A549 (cell line): Measurements from ENCODE around the gene TRIP10. TPM values are rescaled to one million over a fixed set of nuclear protein-coding genes. Genes with fewer than 3 reads are reported as not detected.
"Not testable (repeated sequence)": the region's sequence is repeated elsewhere in the genome, so short reads cannot be mapped to it uniquely, and the experiment has no call there.

Source experiments
- ATAC-seq, 2 experiments: fragments of 200-7000 bp in 1 of 2; fragments of >200 bp in 1 of 2; cut with Nextera tagmentation in 1 of 2; cut with Tn5 transposase in 1 of 2; 3 replicates each; pipeline versions ENCODE4 v1.8.0 to v1.9.1; 2018 to 2020; ENCODE audit warnings: mild to moderate bottlenecking in 1 of 2, moderate library complexity in 1 of 2
- CTCF ChIA-PET: fragments of 300-600 bp; sonication (Branson Sonifier 250); formaldehyde crosslinking; extraction: SDS; loops from one replicate; lab custom pipeline; 2021; ENCODE audit warnings: antibody characterized with exemption, inconsistent platforms; lab: Yijun Ruan, JAX
- POLR2A ChIA-PET: fragments of 350-600 bp; formaldehyde crosslinking; extraction: SDS; loops from one replicate; lab custom pipeline; 2021; ENCODE audit warnings: antibody characterized with exemption, inconsistent platforms; lab: Yijun Ruan, JAX
- DNase-seq, 2 experiments: peaks; one replicate each; pipeline versions ENCODE4 v3.0.0 to v3.0.0-alpha.2; 2011 to 2016; ENCODE audit warnings: low read depth in 1 of 2, low spot score in 1 of 2
- FAIRE-seq: peaks from 2 replicates; lab custom pipeline; 2011; peaks lifted over from hg19 to GRCh38; lab: Jason Lieb, UNC
- H3K27ac ChIP-seq, 2 experiments: fragments of >200 bp; sonication (Bioruptor Twin); formaldehyde crosslinking; 3 replicates each; pipeline ENCODE4 v1.5.1; 2016 to 2017
- H3K4me1 ChIP-seq: fragments of >200 bp; sonication (Bioruptor Twin); formaldehyde crosslinking; 3 replicates; pipeline ENCODE4 v1.6.1; 2016
- H3K4me2 ChIP-seq: fragments of >200 bp; sonication (Bioruptor Twin); formaldehyde crosslinking; 3 replicates; pipeline ENCODE4 v1.6.1; 2016
- H3K4me3 ChIP-seq: fragments of >200 bp; sonication (Bioruptor Twin); formaldehyde crosslinking; 3 replicates; pipeline ENCODE4 v1.5.1; 2016
- H3K9me3 ChIP-seq: fragments of >200 bp; sonication (Bioruptor Twin); formaldehyde crosslinking; 3 replicates; pipeline ENCODE4 v1.6.1; 2016
- FOSL2 ChIP-seq, 2 experiments: fragments of 450-650 bp in 1 of 2; fragments of >200 bp in 1 of 2; sonication (Bioruptor Twin) in 1 of 2; formaldehyde crosslinking; IDR thresholded peaks; 2 replicates each; pipeline versions ENCODE4 v1.5.0 to v1.6.1; 2016 to 2020; ENCODE audit warnings: mild to moderate bottlenecking in 1 of 2, moderate library complexity in 1 of 2
- JUN ChIP-seq, 2 experiments: fragments of >200 bp; sonication (Bioruptor Twin); formaldehyde crosslinking; IDR thresholded peaks; 2 replicates in 1 of 2; 3 replicates in 1 of 2; pipeline ENCODE4 v1.6.1; 2016 to 2017
- KDM1A ChIP-seq: fragments of 200-600 bp; sonication (generic); IDR thresholded peaks from 2 replicates; pipeline ENCODE4 v1.6.1; 2016; ENCODE audit warnings: low read depth, mild to moderate bottlenecking
- MAFK ChIP-seq: fragments of 450-650 bp; IDR thresholded peaks from 2 replicates; pipeline ENCODE4 v1.6.1; 2014; ENCODE audit not compliant: partially characterized antibody
- MYC ChIP-seq: IDR thresholded peaks from 2 replicates; pipeline ENCODE4 v1.6.1; 2012; ENCODE audit warnings: mild to moderate bottlenecking, inconsistent platforms, low read length, improper control_type of control experiment, borderline replicate concordance
- NPAS2 ChIP-seq: fragments of 250-450 bp; sonication (Bioruptor Pico); IDR thresholded peaks from 2 replicates; pipeline ENCODE4 v1.8.0; 2022; ENCODE audit warnings: mild to moderate bottlenecking, moderate library complexity, borderline replicate concordance
- NR3C1 ChIP-seq: fragments of >200 bp; sonication (Bioruptor Twin); formaldehyde crosslinking; IDR thresholded peaks from 3 replicates; pipeline ENCODE4 v1.6.1; 2017
- RAD21 ChIP-seq, 2 experiments: fragments of >200 bp in 1 of 2; sonication (Bioruptor Twin) in 1 of 2; formaldehyde crosslinking in 1 of 2; IDR thresholded peaks in 1 of 2; conservative IDR thresholded peaks in 1 of 2; 2 replicates in 1 of 2; 3 replicates in 1 of 2; pipeline ENCODE4 v1.6.1; 2012 to 2018; ENCODE audit warnings: inconsistent platforms in 1 of 2
- TP53 ChIP-seq: fragments of 250-450 bp; sonication (Bioruptor Pico); IDR thresholded peaks from 2 replicates; pipeline ENCODE4 v1.5.0; 2021; ENCODE audit warnings: mild to moderate bottlenecking, moderate library complexity
- WGBS: methylation state at CpG from one replicate; pipeline ENCODE4 v1.1.6; 2017; ENCODE audit errors: missing lambda C conversion rate; 5-methylcytosine and 5-hydroxymethylcytosine counted together
- polyA plus RNA-seq, 4 experiments: library from polyadenylated mRNA; depleted of rRNA in 3 of 4; stranded (reverse); fragments of >200 nt; fragmentation: RNase III in 1 of 4; extraction: RNeasy Plus Mini Kit Qiagen cat#74134 plus additional on column Dnase treatment in 1 of 4; gene quantifications; 2 replicates in 3 of 4; 3 replicates in 1 of 4; pipeline ENCODE4 v1.2.3, GENCODE V29; 2011 to 2017
- TF ChIP-seq, protein P1 (sequence below): fragments of 450-650 bp; IDR thresholded peaks from 2 replicates; pipeline ENCODE4 v1.6.1; 2014; ENCODE audit warnings: antibody characterized with exemption
- TF ChIP-seq, protein P2 (sequence below): IDR thresholded peaks from 2 replicates; pipeline ENCODE4 v1.6.1; 2012

Gene TRIP10
- polyA plus RNA-seq, 2 of the 4 experiments (the other 2 are of a cell fraction), result 39.2 to 60.9 TPM

DNA sequence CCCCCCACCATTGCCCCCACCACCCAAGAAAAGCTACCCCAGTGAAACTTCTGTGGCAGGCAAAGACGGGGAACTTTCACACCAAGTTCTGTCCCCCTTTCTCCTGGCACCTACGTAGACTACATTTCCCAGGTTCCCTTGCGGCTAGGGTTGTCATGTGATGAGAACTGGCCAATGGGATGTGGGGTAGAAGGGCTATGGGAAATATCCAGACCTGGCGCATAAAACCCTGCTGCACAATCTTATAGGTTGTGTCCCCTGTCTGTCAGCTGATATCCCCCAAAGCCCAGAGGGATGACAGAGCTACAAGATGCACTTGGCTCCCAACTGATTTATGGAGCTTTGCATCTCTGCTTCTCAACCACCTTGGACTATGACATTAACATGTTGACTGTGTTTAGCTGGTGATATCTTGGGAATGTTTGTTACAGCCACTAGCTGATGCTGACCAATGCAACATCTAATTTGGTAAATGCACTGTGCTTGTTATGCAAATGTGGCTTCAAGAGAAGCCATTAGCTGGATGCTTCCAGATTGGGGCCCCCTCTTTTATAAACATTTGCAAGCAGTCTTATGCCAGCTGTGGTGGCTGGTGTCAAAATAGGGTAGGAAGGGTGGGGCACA lies 21.7 kb downstream of the TRIP10 start:
- DNase-seq, result peak; percentile 45 to 46
- Histone ChIP-seq H3K4me2 (no peak overlapping the region), H3K4me3 (no peak overlapping the region), H3K27ac (no peak overlapping the region), H3K4me1 (peaks cover 14% of the 10 kb centered on the region), H3K9me3 (no peaks in the 10 kb centered on the region)
- FAIRE-seq, result no peak
- CTCF ChIA-PET, result interaction anchor here (0.9 kb wide), 1 partner anchor 22 kb away, joined by 5 read pairs; no protein-coding TSS in a partner anchor
- TF ChIP-seq, protein P1, sequence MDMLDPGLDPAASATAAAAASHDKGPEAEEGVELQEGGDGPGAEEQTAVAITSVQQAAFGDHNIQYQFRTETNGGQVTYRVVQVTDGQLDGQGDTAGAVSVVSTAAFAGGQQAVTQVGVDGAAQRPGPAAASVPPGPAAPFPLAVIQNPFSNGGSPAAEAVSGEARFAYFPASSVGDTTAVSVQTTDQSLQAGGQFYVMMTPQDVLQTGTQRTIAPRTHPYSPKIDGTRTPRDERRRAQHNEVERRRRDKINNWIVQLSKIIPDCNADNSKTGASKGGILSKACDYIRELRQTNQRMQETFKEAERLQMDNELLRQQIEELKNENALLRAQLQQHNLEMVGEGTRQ, result peak; percentile 48
- no peak for TF ChIP-seq MYC
- 0 out of 2 replicates have a peak, but pooled peaks have one; percentile 23 for TF ChIP-seq KDM1A
- POLR2A ChIA-PET, result no interaction called here
- peak in 1 of 2 experiments; percentile 74; a peak in 3 of 6 replicates for ATAC-seq
- 67% methylated on average over 4 of the region's 4 CpGs for WGBS

DNA sequence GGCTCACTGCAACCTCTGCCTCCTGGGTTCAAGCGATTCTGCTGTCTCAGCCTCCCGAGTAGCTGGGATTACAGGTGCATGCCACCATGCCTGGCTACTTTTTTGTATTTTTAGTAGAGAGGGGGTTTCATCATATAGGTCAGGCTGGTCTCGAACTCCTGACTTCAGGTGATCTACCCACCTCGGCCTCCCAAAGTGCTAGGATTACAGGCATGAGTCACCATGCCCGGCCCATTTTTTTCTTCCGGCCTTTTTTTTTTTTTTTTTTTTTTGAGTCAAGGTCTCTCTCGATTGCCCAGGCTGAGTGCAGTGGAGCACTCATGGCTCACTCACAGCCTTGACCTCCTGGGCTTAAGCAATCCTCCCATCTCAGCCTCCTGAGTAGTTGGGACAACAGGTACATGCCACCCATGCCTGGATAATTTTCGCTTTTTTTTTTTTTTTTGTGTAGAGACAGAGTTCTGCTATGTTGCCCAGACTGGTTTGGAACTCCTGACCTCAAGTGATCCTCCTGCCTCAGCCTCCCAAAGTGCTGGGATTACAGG lies 22.8 kb downstream of the TRIP10 start:
- H3K4me2 ChIP-seq, H3K4me3 ChIP-seq, POLR2A ChIA-PET, FAIRE-seq, H3K27ac ChIP-seq, ATAC-seq, DNase-seq, H3K9me3 ChIP-seq: not testable (repeated sequence)
- CTCF ChIA-PET, result interaction anchor here (0.6 kb wide), 1 partner anchor 9 kb away, joined by 3 read pairs; no protein-coding TSS in a partner anchor
- H3K4me1 ChIP-seq, result peaks cover 17% of the 10 kb centered on the region
- 72% methylated on average over 8 of the region's 8 CpGs for WGBS

DNA sequence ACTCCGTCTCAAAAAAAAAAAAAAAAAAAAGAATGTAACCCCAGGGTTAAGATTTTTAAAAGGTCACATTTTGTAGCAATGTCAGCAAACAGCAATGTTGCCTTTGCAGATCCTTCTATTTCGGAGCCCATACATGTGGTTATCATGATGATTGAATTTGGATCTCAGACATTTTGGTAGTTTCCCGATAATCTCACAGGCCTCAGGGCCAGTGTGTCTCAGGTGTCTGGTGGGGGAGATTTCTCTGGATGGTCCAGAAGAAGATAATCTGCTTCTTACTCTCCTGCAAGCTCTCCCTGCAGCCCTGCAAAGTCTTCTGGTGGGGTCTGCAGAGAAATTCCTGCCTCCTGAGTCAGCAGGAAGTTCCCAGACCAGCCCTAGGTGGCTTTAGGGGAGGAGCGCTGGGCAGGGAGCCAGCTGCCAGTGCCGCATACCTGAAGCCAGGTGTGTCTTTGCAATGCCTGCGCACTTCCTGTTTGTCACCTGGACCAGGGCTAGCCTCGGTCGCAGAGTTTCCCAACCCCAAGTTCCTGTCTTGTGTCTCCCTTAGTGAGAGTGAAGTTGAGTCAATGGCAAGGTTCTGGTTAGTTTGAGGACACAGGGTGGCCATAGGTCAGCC lies 26.4 kb downstream of the TRIP10 start:
- Histone ChIP-seq H3K4me1 (peaks cover 22% of the 10 kb centered on the region), H3K9me3 (no peaks in the 10 kb centered on the region), H3K4me3 (peak overlapping the region; percentile 60), H3K27ac (peak overlapping the region; percentile 76 to 89), H3K4me2 (peak overlapping the region; percentile 84)
- DNase-seq, result peak in 1 of 2 experiments; percentile 44
- ATAC-seq, result no peak
- 20% methylated on average over 7 of the region's 8 CpGs for WGBS
- CTCF ChIA-PET, result interaction anchor here (1.0 to 2.8 kb wide), 2 partner anchors 28 to 98 kb away, joined by 3 to 14 read pairs; partner anchors contain the start of gene GPR108
- POLR2A ChIA-PET, result no interaction called here
- no peak for TF ChIP-seq TP53 (CRISPR knock-in tag)
- peak; percentile 23 for TF ChIP-seq MAFK
- FAIRE-seq, result no peak

DNA sequence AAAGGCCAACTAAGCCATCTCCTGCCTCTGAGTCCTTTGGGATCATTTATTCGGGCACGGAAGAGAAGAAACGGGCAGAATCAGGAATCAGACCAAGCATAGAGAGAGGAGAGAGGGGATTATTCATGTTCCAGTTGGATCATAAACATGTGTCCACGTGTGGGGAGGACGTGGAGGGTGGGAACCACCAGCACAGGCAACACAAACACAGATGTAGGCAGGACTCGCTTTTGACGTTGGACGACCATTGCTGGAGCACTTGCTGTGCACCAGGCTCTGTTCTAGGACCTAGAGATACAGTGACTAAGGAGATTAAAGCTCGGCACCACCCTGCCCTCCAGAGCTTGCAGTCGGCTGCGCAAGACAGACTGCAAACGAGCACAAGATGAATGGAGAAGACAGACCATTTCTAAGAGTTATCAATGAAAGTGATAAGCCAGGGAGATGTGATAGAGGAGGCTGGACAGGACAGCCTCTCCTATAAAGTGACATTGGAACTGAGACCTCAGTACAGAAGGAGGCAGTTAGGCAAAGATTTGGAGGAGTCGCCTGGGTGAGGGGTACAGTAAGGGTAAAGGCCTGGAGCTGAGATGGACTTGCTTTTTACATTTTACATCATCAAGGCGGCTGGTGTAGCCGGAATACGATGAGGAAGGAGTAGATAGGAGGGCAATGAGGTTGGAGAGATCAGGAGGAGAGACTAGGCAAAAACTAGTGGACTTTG lies 27.0 kb downstream of the TRIP10 start:
- Histone ChIP-seq H3K4me2 (peak overlapping the region; percentile 84), H3K27ac (peak overlapping the region; percentile 76 to 89), H3K4me3 (peak overlapping the region; percentile 60), H3K9me3 (no peaks in the 10 kb centered on the region), H3K4me1 (peaks cover 22% of the 10 kb centered on the region)
- 10% methylated on average over 16 of the region's 16 CpGs for whole genome bisulfite sequencing
- POLR2A ChIA-PET, result interaction anchor here (1.1 to 2.1 kb wide), 2 partner anchors 27 to 35 kb away, joined by 3 to 10 read pairs; partner anchors contain the start of gene TRIP10
- peak; percentile 51 to 56; a peak in 5 of 6 replicates for ATAC-seq
- TF ChIP-seq RAD21 (conservative IDR thresholded peaks at IDR 0.05 in 1 of 2, IDR thresholded peaks at IDR 0.05 in 1 of 2), result 0 out of 5 replicates have a peak, but pooled peaks of 1 of the 2 experiments have one; percentile 7
- no peak for TF ChIP-seq NPAS2
- TF ChIP-seq FOSL2 (IDR thresholded peaks at IDR 0.05), result no peak
- peak; percentile 4; the same call in 1 of the 2 replicates for TF ChIP-seq FOSL2 (CRISPR knock-in tag; IDR thresholded peaks at IDR 0.05)
- no peak for TF ChIP-seq JUN (IDR thresholded peaks at IDR 0.05)
- DNase-seq, result peak in 1 of 2 experiments; percentile 53
- CTCF ChIA-PET, result interaction anchor here (0.6 to 2.8 kb wide), 3 partner anchors 28 to 97 kb away, joined by 3 to 14 read pairs (median 4); partner anchors contain the start of gene GPR108
- FAIRE-seq, result no peak

DNA sequence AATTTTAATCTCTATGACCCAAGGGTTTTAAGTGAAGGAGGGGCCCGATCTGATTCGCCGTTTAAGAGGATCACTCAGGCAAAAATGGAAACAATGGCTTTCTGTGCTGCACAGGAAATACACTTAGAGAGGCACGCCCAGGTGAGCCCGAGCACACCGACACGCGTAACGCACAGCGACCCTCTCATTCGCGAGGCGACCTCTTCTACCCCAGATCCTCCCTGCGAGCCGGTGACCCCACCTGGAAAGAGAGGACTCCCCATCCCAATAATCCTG lies 27.5 kb downstream of the TRIP10 start:
- Histone ChIP-seq H3K4me2 (peak overlapping the region; percentile 84), H3K9me3 (no peaks in the 10 kb centered on the region), H3K4me1 (peaks cover 22% of the 10 kb centered on the region), H3K4me3 (peak overlapping the region; percentile 60), H3K27ac (peak overlapping the region; percentile 76 to 89)
- DNase-seq (no peak), ATAC-seq (peak; percentile 36 to 40), FAIRE-seq (no peak)
- ChIA-PET CTCF (interaction anchor here (0.6 to 2.8 kb wide), 3 partner anchors 29 to 96 kb away, joined by 3 to 14 read pairs (median 4); partner anchors contain the start of gene GPR108), POLR2A (interaction anchor here (1.1 to 2.1 kb wide), 2 partner anchors 27 to 34 kb away, joined by 3 to 10 read pairs; partner anchors contain the start of gene TRIP10)
- TF ChIP-seq NR3C1, result no peak
- TF ChIP-seq, protein P2, sequence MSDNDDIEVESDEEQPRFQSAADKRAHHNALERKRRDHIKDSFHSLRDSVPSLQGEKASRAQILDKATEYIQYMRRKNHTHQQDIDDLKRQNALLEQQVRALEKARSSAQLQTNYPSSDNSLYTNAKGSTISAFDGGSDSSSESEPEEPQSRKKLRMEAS, result peak; percentile 38; the same call in 1 of the 2 replicates
- 3% methylated on average over 13 of the region's 15 CpGs for WGBS
